ENCODE results near the gene THUMPD1.

- TF ChIP-seq CTCF (IDR thresholded peaks at IDR 0.05) (no peak), POLR2A (IDR thresholded peaks at IDR 0.05) (no peak)
These were observed 7.6 kb downstream of the THUMPD1 start for GRCh38 chr16:20734056-20734455.

Data from Peyer's patch (tissue), 4 donors.